AG09309 (cell line): ENCODE data around the gene TGFBR3L.
A peak's percentile ranks its signal among the peaks of the same experiment; 100 is the strongest.
"Not testable (repeated sequence)": the region's sequence is repeated elsewhere in the genome, so short reads cannot be mapped to it uniquely, and the experiment has no call there.

Source experiments
- DNase-seq: peaks from one replicate; pipeline ENCODE4 v3.0.0-alpha.2; 2010; ENCODE audit warnings: low read depth
- H3K4me3 ChIP-seq: 2 replicates; pipeline ENCODE4 v1.5.1; 2011; ENCODE audit warnings: mild to moderate bottlenecking, low read depth, low read length, moderate library complexity; ENCODE audit not compliant: control insufficient read depth
- TF ChIP-seq, protein P1 (sequence below): IDR thresholded peaks from 2 replicates; pipeline ENCODE4 v1.5.1; 2011; ENCODE audit warnings: mild to moderate bottlenecking, low read depth, low read length, inconsistent platforms; ENCODE audit not compliant: insufficient read depth, control insufficient read depth; ENCODE audit errors: missing control alignments

The TGFBR3L gene

DNA sequence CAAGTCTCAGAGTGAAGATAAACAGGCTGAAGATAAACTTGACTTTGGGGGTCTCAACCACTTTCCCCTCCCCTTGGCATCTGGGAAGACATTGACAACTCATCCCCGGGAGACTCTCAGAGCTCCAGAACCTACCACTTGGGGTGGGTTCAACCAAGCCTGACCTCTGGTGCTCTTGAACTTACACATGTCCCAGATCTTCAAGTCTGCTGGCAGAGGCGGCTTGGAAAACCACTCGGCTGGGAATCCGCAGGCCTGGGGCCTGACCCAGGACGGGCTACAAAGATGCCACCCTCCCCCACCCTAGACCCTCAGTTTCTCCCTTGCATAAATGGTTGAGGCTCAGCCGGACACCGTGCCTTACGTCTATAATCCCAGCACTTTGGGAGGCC lies 25.8 kb upstream of the TGFBR3L start:
- H3K4me3 ChIP-seq, result peak overlapping the region; percentile 95
- DNase-seq, result no peak
- TF ChIP-seq, protein P1, sequence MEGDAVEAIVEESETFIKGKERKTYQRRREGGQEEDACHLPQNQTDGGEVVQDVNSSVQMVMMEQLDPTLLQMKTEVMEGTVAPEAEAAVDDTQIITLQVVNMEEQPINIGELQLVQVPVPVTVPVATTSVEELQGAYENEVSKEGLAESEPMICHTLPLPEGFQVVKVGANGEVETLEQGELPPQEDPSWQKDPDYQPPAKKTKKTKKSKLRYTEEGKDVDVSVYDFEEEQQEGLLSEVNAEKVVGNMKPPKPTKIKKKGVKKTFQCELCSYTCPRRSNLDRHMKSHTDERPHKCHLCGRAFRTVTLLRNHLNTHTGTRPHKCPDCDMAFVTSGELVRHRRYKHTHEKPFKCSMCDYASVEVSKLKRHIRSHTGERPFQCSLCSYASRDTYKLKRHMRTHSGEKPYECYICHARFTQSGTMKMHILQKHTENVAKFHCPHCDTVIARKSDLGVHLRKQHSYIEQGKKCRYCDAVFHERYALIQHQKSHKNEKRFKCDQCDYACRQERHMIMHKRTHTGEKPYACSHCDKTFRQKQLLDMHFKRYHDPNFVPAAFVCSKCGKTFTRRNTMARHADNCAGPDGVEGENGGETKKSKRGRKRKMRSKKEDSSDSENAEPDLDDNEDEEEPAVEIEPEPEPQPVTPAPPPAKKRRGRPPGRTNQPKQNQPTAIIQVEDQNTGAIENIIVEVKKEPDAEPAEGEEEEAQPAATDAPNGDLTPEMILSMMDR, result no peak

DNA sequence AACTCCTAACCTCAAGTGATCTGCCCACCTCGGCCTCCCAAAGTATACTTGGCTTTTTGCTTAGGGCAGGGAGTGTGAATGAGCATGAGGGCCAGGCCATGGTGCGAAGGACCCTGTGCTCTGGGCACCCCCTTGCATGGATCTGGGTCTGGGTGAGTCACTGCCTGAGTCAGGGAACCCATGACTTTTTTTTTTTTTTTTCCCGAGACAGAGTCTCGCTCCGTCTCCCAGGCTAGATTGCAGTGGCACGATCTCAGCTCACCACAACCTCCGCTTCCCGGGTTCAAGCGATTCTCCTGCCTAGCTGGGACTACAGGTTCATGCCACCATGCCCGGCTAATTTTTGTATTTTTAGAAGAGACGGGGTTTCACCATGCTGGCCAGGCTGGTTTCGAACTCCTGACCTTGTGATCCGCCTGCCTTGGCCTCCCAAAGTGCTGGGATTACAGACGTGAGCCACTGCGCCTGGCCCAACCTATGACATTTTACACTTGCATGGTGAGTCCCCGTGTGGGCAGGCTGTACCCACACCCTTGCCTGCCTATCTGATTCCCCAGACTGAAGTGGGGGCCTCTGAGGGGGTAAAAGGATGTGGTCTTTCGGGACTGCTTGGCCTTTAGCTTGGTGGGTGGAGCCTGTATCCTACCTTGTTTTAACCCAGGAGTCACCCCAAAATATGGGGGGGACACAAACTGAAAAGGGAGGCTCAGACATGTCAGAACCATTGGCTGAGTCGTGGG lies 21.1 kb upstream of the TGFBR3L start:
- DNase-seq, result not testable (repeated sequence)

DNA sequence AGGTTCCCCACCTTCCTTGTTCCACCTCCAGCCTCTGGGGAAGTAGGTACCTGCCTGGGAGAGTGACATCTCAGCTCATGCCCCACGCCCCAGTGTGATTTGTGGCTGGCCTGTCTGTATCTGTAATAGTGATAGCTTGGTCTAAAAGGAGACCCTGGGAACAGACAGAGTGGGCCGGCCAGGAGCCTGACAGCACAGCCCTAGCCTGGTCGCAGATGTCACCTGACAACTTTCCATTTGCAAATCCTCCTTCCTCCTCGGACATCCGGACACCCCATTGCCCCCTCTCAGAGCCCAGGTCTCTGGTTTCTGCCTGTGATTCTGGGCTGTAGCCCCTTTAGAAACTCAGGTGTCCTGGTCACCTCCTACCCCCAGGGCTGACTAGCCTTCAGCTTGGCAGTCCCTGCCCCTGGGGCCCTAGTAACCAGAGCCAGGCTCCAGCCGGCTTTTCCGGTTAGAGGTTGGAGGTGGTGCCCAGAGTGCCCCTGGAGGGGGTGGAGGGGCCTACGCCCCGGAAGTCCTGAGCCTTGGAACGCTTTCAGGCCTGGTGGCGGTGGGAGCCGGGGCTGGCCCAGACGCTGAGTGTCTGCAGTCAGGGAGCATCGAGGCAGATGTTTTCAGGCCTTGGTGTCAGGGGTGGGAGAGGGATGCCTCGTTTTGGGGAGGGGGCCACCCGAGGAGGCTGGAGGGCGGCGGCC lies 19.9 kb upstream of the TGFBR3L start:
- no peak overlapping the region for H3K4me3 ChIP-seq
- TF ChIP-seq, protein P1, result no peak
- no peak for DNase-seq

More for the DNA sequence above, 21.1 kb upstream of the TGFBR3L start:
- H3K4me3 ChIP-seq, result not testable (repeated sequence)

DNA sequence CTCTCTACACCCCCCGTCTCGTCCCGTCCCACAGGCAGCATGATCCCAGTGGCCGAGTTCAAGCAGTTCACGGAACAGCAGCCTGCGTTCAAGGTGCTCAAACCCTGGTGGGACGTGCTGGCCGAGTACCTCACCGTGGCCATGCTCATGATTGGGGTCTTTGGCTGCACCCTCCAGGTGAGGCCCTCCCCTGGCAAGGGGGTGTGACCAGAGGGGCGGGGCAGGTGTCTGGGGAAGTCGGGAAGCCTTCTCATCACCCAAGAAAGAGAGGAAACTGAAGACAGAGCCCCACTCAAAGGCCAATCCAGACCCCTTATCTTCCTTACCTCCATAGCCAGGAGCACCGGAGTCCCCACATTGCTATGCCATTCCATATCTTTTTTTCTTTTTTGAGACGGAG lies 19.1 kb upstream of the TGFBR3L start:
- no peak for DNase-seq
- no peak overlapping the region for H3K4me3 ChIP-seq

DNA sequence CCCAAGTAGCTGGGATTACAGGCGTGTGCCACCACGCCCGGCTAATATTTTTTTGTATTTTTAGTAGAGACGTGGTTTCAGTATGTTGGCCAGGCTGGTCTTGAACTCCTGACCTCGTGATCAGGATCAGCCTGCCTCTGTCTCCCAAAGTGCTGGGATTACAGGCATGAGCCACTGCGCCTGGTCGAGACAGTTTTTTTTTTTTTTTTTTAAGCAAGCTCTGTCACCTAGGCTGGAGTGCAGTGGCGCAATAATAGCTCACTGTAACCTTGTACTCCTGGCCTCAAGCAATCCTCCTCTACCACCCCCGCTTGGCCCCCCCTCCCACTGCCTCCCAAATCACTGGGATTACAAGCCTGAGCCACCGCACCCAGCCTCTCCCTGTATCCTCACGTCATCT lies 17.3 kb upstream of the TGFBR3L start:
- DNase-seq, result no peak
- TF ChIP-seq, protein P1, result no peak
- no peak overlapping the region for H3K4me3 ChIP-seq

More for the DNA sequence above, 19.1 kb upstream of the TGFBR3L start:
- TF ChIP-seq, protein P1, result no peak

DNA sequence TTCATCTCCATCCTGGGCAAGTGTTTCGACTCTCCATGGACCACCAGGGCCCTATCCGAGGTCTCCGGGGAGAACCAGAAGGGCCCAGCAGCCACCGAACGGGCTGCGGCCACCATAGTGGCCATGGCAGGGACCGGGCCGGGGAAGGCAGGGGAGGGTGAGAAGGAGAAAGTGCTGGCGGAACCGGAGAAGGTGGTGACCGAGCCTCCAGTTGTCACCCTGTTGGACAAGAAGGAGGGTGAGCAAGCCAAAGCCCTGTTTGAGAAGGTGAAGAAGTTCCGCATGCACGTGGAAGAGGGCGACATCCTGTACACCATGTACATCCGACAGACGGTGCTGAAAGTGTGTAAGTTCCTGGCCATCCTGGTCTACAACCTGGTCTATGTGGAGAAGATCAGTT lies 15.7 kb upstream of the TGFBR3L start:
- no peak overlapping the region for H3K4me3 ChIP-seq
- DNase-seq, result no peak
- TF ChIP-seq, protein P1, result no peak

DNA sequence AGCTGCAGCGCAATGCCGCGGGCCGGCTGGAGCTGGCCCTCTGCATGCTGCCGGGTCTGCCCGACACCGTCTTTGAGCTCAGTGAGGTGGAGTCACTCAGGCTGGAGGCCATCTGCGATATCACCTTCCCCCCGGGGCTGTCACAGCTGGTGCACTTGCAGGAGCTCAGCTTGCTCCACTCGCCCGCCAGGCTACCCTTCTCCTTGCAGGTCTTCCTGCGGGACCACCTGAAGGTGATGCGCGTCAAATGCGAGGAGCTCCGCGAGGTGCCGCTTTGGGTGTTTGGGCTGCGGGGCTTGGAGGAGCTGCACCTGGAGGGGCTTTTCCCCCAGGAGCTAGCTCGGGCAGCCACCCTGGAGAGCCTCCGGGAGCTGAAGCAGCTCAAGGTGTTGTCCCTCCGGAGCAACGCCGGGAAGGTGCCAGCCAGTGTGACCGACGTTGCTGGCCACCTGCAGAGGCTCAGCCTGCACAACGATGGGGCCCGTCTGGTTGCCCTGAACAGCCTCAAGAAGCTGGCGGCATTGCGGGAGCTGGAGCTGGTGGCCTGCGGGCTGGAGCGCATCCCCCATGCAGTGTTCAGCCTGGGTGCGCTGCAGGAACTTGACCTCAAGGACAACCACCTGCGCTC lies 14.8 kb upstream of the TGFBR3L start:
- no peak overlapping the region for H3K4me3 ChIP-seq
- TF ChIP-seq, protein P1, result no peak
- no peak for DNase-seq
